Activated naive CD8-positive, alpha-beta T cell treated with anti-CD3 and anti-CD28 coated beads for 36 hours (primary cell): ENCODE results near the gene FNDC11. TPM values are rescaled to one million over a fixed set of nuclear protein-coding genes. Genes with fewer than 3 reads are reported as not detected.
"Not testable (repeated sequence)": the region's sequence is repeated elsewhere in the genome, so short reads cannot be mapped to it uniquely, and the experiment has no call there.

ENCODE experiments used
- DNase-seq: peaks from one replicate; pipeline ENCODE4 v3.0.0; 2021
- H3K27ac Mint-ChIP-seq: one replicate; pipeline ENCODE4 v1.8.0; 2022; ENCODE audit warnings: mild to moderate bottlenecking, moderate library complexity, mixed read lengths
- H3K27me3 Mint-ChIP-seq: one replicate; pipeline ENCODE4 v1.8.0; 2022; ENCODE audit warnings: mild to moderate bottlenecking, mixed read lengths
- H3K36me3 Mint-ChIP-seq: one replicate; pipeline ENCODE4 v1.8.0; 2021; ENCODE audit warnings: mild to moderate bottlenecking, mixed read lengths
- H3K4me1 Mint-ChIP-seq: one replicate; pipeline ENCODE4 v1.8.0; 2021; ENCODE audit warnings: mixed read lengths
- H3K4me3 Mint-ChIP-seq: one replicate; pipeline ENCODE4 v1.8.0; 2022; ENCODE audit warnings: mild to moderate bottlenecking, moderate library complexity, mixed read lengths
- H3K9me3 Mint-ChIP-seq: one replicate; pipeline ENCODE4 v1.8.0; 2022; ENCODE audit warnings: mixed read lengths
- total RNA-seq, 2 experiments: library from RNA; stranded (reverse); gene quantifications; one replicate each; pipeline ENCODE4 v1.2.3, GENCODE V29; 2021

Gene FNDC11
- total RNA-seq, 2 experiments from 2014 or later, result 0.10 to 0.20 TPM

DNA sequence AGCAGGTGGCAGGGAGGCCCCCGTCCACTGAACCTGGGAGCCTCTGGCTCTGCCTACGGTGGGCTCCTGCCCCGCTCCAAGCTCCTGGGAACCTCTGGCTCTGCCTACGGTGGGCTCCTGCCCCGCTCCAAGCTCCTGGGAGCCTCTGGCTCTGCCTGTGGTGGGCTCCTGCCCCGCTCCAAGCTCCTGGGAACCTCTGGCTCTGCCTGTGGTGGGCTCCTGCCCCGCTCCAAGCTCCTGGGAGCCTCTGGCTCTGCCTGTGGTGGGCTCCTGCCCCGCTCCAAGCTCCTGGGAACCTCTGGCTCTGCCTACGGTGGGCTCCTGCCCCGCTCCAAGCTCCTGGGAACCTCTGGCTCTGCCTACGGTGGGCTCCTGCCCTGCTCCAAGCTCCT, 17.1 kb downstream of the FNDC11 start:
- H3K27me3 Mint-ChIP-seq, H3K4me3 Mint-ChIP-seq, H3K36me3 Mint-ChIP-seq, H3K9me3 Mint-ChIP-seq, H3K27ac Mint-ChIP-seq, DNase-seq: not testable (repeated sequence)
- H3K4me1 Mint-ChIP-seq, result peaks cover 19% of the 10 kb centered on the region

DNA sequence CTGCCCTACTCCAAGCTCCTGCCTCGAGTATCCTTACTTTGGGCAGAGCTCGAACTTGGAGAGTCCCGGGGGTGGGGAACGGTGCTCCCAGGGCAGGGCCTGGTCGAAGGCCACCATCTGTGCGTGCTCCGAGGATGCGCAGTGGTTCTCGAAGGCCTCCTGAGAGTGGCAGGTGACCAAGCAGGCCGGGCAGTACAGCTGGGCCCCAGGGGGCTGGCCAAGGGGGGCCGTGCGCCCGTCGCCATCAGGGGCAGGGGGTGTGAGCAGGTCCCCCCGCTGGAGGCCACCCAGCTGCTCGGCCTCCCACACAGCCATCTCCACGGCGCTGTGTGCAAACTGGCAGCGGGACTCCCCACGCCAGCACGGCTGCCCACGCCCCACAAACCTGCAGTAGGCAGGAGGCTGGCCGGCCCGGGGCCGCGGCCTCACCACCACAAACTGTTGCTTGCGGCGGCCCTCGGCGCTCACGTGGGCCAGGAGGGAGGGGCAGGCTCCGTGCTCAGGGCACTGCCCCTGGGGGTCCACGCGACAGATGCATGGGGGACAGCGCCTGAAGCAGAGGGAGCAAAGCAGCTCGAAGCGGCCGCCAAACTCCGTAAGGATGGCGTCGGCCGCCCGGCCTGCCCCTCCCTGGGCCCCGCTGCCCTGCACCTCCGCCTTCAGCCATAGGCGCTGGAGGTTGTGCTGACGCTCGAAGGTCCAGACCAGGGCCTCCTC, 18.3 kb downstream of the FNDC11 start:
- Mint-ChIP-seq H3K4me1 (peaks cover 16% of the 10 kb centered on the region), H3K9me3 (no peaks in the 10 kb centered on the region), H3K27ac (no peak overlapping the region), H3K27me3 (no peaks in the 10 kb centered on the region), H3K4me3 (no peak overlapping the region), H3K36me3 (no peaks in the 10 kb centered on the region)
- DNase-seq, result no peak

DNA sequence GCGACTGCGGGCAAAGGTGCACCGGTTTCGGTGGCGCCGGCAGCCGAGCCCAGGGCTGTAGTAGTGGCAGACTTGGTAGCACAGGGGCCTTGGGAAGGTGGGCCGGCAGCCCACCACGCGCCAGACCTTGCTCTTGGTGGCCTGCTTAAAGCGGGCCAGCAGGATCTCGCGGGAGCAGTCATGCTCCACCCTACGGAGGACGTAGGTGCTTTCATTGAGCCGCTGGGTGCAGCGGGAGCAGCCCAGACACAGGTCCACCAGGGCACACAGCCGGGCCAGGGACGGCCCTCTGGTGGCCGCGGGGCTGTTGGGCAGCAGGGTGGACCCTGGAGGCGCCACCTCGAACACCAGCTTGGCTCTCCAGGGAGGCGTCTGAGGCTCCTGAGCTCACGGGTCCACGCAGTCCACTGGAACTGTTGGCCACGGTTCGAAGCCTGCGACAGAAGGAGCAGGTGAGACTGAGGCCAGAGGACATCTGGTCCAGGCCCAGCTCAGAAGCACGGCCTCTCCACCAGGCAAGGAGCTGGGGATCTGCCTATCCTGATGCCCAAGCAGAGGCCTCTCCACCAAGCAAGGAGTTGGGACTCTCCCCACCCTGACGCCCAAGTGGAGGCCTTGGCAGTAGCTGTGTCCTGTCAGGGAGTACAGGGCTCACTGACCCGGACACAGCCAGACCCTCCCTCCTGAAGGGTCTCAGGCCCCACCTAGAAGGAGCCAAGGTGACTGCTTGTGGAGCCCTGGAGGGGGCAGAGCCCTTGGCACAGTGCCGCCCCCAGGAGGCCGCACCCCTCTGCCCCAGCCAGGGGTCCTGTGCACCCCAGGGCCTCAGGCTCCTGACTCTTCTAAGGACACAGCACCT, 19.1 kb downstream of the FNDC11 start:
- no peaks in the 10 kb centered on the region for H3K9me3 Mint-ChIP-seq
- peaks cover 8% of the 10 kb centered on the region for H3K4me1 Mint-ChIP-seq
- peak overlapping the region; percentile 68 for H3K27ac Mint-ChIP-seq
- H3K36me3 Mint-ChIP-seq, result no peaks in the 10 kb centered on the region
- peak overlapping the region; percentile 85 for H3K4me3 Mint-ChIP-seq
- no peaks in the 10 kb centered on the region for H3K27me3 Mint-ChIP-seq
- DNase-seq, result no peak

DNA sequence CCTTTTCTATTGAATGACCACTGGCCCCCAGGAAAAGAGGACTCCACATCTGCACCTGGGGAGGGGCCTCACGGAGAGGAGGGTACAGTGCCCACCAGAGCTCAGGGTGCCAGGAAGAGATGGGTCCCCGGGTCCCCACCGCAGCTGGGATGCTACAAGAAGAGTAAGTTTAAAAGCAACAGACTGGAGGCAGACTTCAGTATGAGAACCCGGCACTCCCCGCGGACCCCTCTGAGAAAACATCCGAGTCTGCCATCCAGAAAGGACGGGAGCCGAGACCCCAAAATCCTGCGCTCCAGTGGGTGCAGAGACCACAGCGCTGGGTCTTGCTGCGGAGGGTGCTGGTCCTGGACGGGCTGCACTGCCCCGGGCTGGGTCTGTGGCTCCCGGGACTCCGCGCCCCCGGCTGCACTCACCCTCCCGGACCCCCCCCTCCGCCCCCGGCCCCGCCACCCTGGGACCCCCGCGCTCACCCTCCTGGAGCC, 19.7 kb downstream of the FNDC11 start:
- peak overlapping the region; percentile 85 for H3K4me3 Mint-ChIP-seq
- DNase-seq, result no peak
- no peaks in the 10 kb centered on the region for H3K36me3 Mint-ChIP-seq
- H3K27ac Mint-ChIP-seq, result peak overlapping the region; percentile 68
- no peaks in the 10 kb centered on the region for H3K27me3 Mint-ChIP-seq
- H3K4me1 Mint-ChIP-seq, result peaks cover 6% of the 10 kb centered on the region
- H3K9me3 Mint-ChIP-seq, result no peaks in the 10 kb centered on the region

DNA sequence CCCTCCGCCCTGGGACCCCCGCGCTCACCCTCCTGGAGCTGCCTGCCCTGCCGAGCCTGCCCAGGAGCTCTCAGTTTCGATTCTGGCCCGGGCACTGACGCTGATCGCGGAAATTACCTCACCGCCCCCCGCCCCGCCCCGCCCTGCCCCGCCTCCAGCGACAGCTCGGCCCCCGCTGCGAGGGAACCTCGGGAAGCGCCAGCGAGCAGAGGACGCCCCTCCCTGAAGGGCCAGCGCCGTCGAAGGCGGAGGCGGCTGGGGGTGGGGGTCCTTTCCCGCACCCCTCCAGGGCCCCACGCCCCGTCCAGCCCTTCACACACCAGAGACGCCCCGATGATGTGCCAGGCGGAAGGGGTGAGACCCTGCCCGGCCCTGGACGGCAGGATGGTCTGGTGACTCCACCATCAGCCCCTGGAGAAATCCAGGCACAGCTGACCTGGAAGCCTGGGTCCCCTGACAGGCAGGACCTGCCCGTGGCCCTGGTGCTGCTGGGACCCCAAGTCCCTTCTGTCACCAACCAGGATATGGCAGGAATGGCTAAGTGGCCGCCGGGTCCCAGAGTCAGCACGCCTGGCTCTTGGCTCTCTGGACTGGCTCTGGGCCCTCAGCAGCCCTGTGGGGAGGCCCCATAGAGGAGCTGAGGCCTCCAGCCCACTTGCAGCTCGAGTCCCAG, 20.3 kb downstream of the FNDC11 start, which contains the start of gene HELZ2:
Gene HELZ2, minus strand, starts transcription at position 84 of the 673 bp plus-strand sequence. CDS start 1,854 bp downstream, outside the sequence.
- H3K4me3 Mint-ChIP-seq, result peak within 1 kb of the TSS; percentile 85
- peaks cover 4% of the 10 kb centered on the region for H3K27me3 Mint-ChIP-seq
- DNase-seq, result peak; percentile 73
- H3K27ac Mint-ChIP-seq, result peak within 1 kb of the TSS; percentile 68
- H3K4me1 Mint-ChIP-seq, result peaks cover 2% of the 10 kb centered on the region
- no peaks in the 10 kb centered on the region for H3K9me3 Mint-ChIP-seq
- no peaks in the 10 kb centered on the region for H3K36me3 Mint-ChIP-seq

DNA sequence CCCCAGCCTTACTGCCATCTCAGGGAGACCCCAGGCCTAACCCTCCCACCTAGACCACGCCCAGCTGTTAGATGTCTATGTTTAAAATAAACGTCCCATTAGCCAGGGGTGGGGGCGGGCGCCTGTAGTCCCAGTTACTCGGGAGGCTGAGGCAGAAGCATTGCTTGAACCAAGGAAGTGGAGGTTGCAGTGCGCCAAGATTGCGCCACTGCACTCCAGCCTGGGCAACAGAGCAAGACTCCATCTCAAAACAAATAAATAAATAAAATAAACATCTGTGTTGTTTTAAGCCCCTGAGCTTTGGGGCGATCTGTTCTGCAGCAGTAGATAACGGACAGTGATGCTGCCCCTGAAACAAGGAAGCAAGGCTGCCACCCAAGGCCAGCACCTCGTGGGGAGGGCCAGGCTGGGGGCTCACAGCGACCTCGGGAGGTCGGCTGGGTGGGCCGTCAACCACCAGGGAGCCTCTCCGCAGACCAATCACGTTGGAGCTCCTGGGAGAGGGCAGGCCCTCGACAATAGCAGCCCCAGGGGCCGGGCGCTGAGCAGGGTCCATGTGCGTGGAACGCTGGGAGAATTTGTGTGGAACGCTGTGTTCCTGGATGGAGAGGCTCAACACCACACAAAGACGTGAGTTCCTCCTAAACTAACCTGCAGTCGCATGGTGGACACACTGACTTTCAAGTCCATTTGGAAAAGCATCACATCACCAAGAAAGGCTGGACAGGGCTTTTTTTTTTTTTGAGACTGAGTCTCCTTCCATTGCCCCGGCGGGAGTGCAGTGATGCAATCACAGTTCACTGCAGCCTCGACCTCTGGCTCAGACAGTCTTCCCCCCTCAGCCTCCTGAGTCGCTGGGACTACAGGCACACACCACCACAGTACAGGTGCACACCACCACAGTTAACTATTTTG, 21.1 kb downstream of the FNDC11 start:
- no peaks in the 10 kb centered on the region for H3K9me3 Mint-ChIP-seq
- peaks cover 4% of the 10 kb centered on the region for H3K27me3 Mint-ChIP-seq
- H3K4me3 Mint-ChIP-seq, result no peak overlapping the region
- DNase-seq, result no peak
- H3K27ac Mint-ChIP-seq, result no peak overlapping the region
- H3K36me3 Mint-ChIP-seq, result no peaks in the 10 kb centered on the region
- H3K4me1 Mint-ChIP-seq, result peaks cover 2% of the 10 kb centered on the region

DNA sequence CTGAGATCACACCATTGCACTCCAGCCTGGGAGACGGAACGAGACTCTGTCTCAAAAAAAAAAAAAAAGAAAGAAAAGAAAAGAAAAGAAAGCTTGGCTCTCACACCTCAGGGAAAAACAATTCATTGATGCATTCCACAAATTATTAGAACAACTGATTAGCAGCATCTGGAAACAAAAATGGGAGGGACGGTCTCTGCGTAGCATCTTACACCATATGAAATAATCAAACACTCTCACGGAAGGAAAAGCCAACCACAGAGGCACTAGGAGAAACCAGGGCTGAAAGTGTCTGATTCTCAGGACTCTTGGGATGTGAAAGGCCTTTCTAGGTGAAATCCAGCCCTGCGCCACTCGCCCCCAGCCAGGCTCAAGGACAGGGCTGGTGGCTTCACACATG, 22.4 kb downstream of the FNDC11 start:
- H3K9me3 Mint-ChIP-seq, result no peaks in the 10 kb centered on the region
- no peak overlapping the region for H3K4me3 Mint-ChIP-seq
- no peaks in the 10 kb centered on the region for H3K36me3 Mint-ChIP-seq
- no peak for DNase-seq
- no peak overlapping the region for H3K27ac Mint-ChIP-seq
- H3K27me3 Mint-ChIP-seq, result peaks cover 4% of the 10 kb centered on the region
- H3K4me1 Mint-ChIP-seq, result peaks cover 6% of the 10 kb centered on the region

DNA sequence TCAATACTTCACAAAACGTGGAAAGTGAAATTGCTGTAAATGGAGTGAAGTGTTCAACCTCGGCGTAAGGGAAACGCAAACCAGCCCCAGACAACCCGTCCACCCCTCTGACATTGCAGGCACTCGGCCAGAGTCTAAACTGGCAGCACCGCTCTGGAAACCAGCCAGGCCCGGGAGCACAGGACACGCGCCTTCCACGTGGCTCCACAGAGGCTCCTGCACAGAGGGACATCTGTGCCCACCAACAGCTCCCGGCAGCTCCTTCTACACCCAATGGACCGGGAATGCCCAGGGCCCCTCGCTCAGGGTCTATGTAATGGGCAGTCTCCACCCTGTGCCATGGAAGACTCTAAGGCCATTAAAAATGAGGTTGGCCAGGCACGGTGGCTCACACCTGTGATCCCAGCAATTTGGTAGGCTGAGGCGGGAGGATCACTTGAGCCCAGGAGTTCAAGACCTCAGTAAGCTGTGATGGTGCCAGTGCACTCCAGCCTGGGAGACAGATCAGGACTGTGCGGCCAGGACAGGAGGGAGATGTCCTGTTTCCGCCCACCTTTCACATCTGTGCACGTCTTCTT, 23.4 kb downstream of the FNDC11 start:
- DNase-seq, result no peak
- H3K27me3 Mint-ChIP-seq, result peaks cover 4% of the 10 kb centered on the region
- H3K27ac Mint-ChIP-seq, result no peak overlapping the region
- peaks cover 6% of the 10 kb centered on the region for H3K4me1 Mint-ChIP-seq
- H3K9me3 Mint-ChIP-seq, result no peaks in the 10 kb centered on the region
- H3K36me3 Mint-ChIP-seq, result no peaks in the 10 kb centered on the region
- no peak overlapping the region for H3K4me3 Mint-ChIP-seq

DNA sequence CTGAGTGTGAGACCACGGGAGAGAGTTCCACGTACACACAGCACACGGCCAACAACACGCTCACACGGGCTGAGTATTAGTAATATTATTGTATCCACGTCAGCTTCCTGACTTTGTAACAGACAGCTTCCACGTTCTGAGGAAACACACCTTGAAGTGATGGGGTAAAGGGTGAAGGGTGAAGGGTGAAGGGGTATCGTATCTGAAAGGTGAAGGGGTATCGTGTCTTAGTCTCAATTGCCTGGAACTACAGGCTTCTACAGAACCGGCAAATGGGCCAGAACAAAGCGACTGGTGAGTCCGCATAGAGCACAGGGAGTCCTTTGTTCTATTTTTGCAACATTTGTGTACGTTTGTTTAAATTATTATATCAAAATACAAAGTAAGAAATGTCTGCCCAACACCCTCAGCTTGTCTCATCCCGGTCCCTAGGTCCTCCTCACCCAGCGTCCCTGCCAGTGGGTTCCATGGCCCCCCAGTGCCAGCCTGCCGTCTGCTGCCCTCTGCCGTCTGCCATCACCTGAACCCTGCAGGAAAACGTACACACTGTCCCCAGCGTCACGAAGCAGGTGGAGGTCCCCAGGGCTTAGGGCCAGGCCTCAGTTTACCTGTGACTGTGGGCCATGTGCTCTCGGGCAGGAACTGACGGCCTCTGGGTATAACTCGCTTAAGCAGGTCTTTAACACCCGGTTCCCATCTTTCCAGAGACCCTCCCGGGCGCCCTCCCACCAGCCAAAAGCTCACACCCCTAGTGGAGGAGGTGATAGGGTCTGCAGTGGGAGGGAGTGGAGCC, 24.5 kb downstream of the FNDC11 start:
- DNase-seq, result no peak
- Mint-ChIP-seq H3K27ac (no peak overlapping the region), H3K4me3 (no peak overlapping the region), H3K36me3 (no peaks in the 10 kb centered on the region), H3K27me3 (peaks cover 4% of the 10 kb centered on the region), H3K4me1 (peaks cover 6% of the 10 kb centered on the region), H3K9me3 (no peaks in the 10 kb centered on the region)

DNA sequence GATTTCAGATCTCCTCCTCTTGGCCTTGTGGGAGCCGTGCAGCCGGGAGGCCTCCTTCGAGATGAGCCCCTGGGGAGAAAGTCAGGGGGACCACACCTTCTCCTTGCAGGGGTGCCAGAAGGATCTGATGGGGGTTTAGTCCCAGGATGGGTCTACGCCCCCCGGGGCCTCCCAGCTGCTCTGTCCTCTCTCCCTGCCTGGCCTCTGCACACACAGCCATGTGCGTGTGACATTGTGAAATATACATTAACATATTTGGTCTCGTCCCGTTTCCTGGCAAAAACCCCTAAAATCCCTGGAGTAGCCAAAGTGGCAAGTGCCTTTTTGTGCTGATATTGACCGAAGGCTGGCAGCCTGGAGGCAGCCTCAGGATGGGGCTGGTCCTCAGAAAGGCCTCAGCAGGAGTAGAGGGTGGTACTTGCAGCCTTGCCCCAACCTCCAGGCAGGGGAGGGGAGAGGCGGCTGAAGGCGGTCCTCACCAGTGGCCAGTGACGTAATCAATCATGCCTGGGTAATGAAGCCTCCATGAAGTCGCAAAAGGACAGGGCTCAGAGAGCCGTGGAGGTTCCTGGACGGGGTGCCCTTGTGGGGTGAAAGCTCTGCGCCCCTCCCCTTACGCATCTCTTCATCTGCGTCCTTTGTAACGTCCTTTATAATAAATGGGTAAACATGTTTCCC, 25.2 kb downstream of the FNDC11 start:
- H3K27ac Mint-ChIP-seq, result no peak overlapping the region

DNA sequence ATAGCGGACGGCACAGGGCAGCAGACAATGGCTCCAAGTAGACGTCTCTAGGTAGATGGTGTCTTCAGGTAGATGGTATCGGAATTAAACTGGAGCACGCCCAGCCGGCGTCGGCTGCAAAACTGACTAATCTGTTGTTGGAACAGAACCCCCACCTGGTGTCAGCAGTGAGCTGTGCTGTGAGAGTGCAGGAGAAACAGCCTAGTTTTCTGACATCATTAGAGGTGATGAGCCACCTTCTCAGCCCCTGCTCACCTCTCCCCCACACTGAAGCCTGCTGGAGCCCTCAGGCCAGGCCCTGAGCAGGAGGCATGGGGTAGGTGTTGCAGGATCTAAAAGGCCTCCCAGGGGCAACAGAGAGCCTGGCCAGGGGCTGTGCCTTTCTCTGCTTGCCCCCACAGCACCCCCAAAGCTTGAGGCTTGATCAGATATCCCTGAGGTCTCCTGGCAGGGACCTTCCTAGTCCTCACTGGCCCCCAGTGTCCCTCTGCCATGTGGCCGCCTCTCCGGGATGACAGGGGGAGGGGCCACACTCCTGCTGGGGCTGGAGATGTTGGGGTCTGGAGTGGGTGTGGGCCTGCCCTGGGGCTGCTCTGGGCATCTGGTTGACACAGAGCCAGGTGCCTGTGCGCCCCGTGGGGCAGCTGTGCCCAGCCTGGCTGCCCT, 27.0 kb downstream of the FNDC11 start:
- DNase-seq, result peak; percentile 69
- Mint-ChIP-seq H3K27me3 (peaks cover 4% of the 10 kb centered on the region), H3K9me3 (no peaks in the 10 kb centered on the region), H3K27ac (no peak overlapping the region), H3K4me1 (peaks cover 5% of the 10 kb centered on the region), H3K4me3 (no peak overlapping the region), H3K36me3 (no peaks in the 10 kb centered on the region)

More for the DNA sequence above, 25.2 kb downstream of the FNDC11 start:
- Mint-ChIP-seq H3K4me3 (no peak overlapping the region), H3K27me3 (peaks cover 4% of the 10 kb centered on the region), H3K9me3 (no peaks in the 10 kb centered on the region), H3K4me1 (peaks cover 5% of the 10 kb centered on the region), H3K36me3 (no peaks in the 10 kb centered on the region)
- DNase-seq, result no peak

DNA sequence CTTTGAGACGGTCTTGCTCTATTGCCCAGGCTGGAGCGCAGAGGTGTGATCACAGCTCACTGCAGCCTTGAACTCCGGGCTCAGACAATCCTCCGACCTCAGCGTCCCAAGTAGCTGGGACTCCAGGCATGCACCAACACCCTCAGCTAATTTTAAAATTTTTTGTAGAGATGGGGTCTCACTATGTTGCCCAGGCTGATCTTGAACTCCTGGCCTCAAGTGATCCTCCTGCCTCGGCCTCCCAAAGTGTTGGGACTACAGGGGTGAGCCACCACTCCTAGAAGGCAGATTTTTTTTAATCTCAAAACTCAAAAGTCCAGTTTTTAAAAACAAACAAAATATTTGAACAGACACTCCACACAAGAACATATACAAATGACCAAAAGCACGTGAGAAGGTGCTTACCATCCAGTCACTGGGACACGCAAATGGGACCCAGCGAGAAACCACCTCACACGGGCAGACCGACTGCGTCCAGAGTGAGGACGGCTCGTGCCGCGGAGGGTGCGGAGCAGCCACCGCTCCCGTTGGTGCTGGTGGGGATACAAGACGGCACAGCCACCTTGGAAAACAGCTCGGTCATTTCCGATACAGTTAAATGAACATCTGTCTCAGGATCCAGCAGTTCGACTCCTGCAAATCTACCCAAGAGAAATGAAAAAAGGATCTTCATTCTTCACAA, 28.6 kb downstream of the FNDC11 start:
- Mint-ChIP-seq H3K36me3 (no peaks in the 10 kb centered on the region), H3K27me3 (peaks cover 4% of the 10 kb centered on the region), H3K27ac (no peak overlapping the region), H3K9me3 (no peaks in the 10 kb centered on the region), H3K4me1 (peaks cover 6% of the 10 kb centered on the region), H3K4me3 (no peak overlapping the region)
- DNase-seq, result no peak
